M059J (cell line): ENCODE results near the gene OCA2. TPM values are rescaled to one million over a fixed set of nuclear protein-coding genes. Genes with fewer than 3 reads are reported as not detected.

Source experiments
- DNase-seq: peaks from one replicate; pipeline ENCODE4 v3.0.0-alpha.2; 2012; ENCODE audit warnings: low read depth
- total RNA-seq: library from RNA; depleted of rRNA; stranded (reverse); fragments of >200 nt; shearing (Covaris generic); gene quantifications from 2 replicates; pipeline ENCODE4 v1.2.3, GENCODE V29; 2014

Gene OCA2
- total RNA-seq, 1 experiment from 2014 or later = not detected

- DNase-seq = no peak
Observed at GRCh38 chr15:28003302-28004037, 95.6 kb downstream of the OCA2 start.

GRCh38 chr15:28002867-28003266 lies 96.2 kb downstream of the OCA2 start:
- no peak for DNase-seq

- no peak for DNase-seq
Observed at GRCh38 chr15:28002136-28002861, 96.8 kb downstream of the OCA2 start.

- no peak for DNase-seq
Observed at GRCh38 chr15:28001641-28002040, 97.5 kb downstream of the OCA2 start.

GRCh38 chr15:27993996-27994780 lies 104.9 kb downstream of the OCA2 start:
- no peak for DNase-seq

- no peak for DNase-seq
Observed at GRCh38 chr15:27993544-27993943, 105.6 kb downstream of the OCA2 start.

- no peak for DNase-seq
Observed at GRCh38 chr15:27990521-27991515, 108.3 kb downstream of the OCA2 start.

- no peak for DNase-seq
Observed at GRCh38 chr15:27989838-27990237, 109.3 kb downstream of the OCA2 start.

GRCh38 chr15:27989427-27989826 lies 109.7 kb downstream of the OCA2 start:
- no peak for DNase-seq

- DNase-seq = no peak
Observed at GRCh38 chr15:27985099-27985498, 114.0 kb downstream of the OCA2 start.

GRCh38 chr15:27983496-27983895 lies 115.6 kb downstream of the OCA2 start:
- no peak for DNase-seq

GRCh38 chr15:27977696-27978095 lies 121.4 kb downstream of the OCA2 start:
- no peak for DNase-seq

- DNase-seq = no peak
Observed at GRCh38 chr15:27973886-27974285, 125.2 kb downstream of the OCA2 start.

GRCh38 chr15:27970661-27971392 lies 128.3 kb downstream of the OCA2 start:
- no peak for DNase-seq

GRCh38 chr15:27967541-27967940 lies 131.6 kb downstream of the OCA2 start:
- DNase-seq = no peak

- DNase-seq = no peak
Observed at GRCh38 chr15:27965546-27965945, 133.6 kb downstream of the OCA2 start.

- DNase-seq = no peak
Observed at GRCh38 chr15:27961801-27962200, 137.3 kb downstream of the OCA2 start.

- no peak for DNase-seq
Observed at GRCh38 chr15:27958911-27959578, 140.1 kb downstream of the OCA2 start.

GRCh38 chr15:27956285-27956684 lies 142.8 kb downstream of the OCA2 start:
- no peak for DNase-seq

- DNase-seq = no peak
Observed at GRCh38 chr15:27955087-27955486, 144.0 kb downstream of the OCA2 start.
